ENCODE measurements around the gene INSRR. TPM values are rescaled to one million over a fixed set of nuclear protein-coding genes. Genes with fewer than 3 reads are reported as not detected.

INSRR gene
- total RNA-seq, 1 donor from 2014 or later = not detected

GRCh38 chr1:156815307-156815826 is 43.5 kb downstream of the INSRR start:
- no peaks in the 10 kb centered on the region for H3K9me3 Mint-ChIP-seq
- peaks cover 32% of the 10 kb centered on the region for H3K4me1 Mint-ChIP-seq
- ChIA-PET POLR2A (no interaction called here), CTCF (no interaction called here)
- DNase-seq (no peak), ATAC-seq (ENCODE audit: low read depth) (no peak)
- TF ChIP-seq CTCF (IDR thresholded peaks at IDR 0.05) = no peak
- no peak overlapping the region for H3K4me3 Mint-ChIP-seq
- no peak overlapping the region for H3K27ac Mint-ChIP-seq
- H3K36me3 Mint-ChIP-seq (ENCODE audit: low read depth) = no peaks in the 10 kb centered on the region
- H3K27me3 Mint-ChIP-seq = no peaks in the 10 kb centered on the region
- intact Hi-C loops (cut with micrococcal nuclease) = no loop called here

- no peaks in the 10 kb centered on the region for H3K27me3 Mint-ChIP-seq
- no peaks in the 10 kb centered on the region for H3K9me3 Mint-ChIP-seq
- ATAC-seq (ENCODE audit: low read depth) (no peak), DNase-seq (no peak)
- H3K27ac Mint-ChIP-seq = no peak overlapping the region
- POLR2A ChIA-PET = interaction anchor here (0.7 kb wide), 1 partner anchor 89 kb away, joined by 3 read pairs; no protein-coding TSS in a partner anchor
- no peaks in the 10 kb centered on the region for H3K36me3 Mint-ChIP-seq (ENCODE audit: low read depth)
- CTCF ChIA-PET = interaction anchor here (0.7 to 1.6 kb wide), 5 partner anchors 7 to 88 kb away, joined by 3 to 8 read pairs (median 6); partner anchors contain the start of gene NTRK1
- H3K4me3 Mint-ChIP-seq = peak overlapping the region; percentile 85
- intact Hi-C loops (cut with micrococcal nuclease) = loop anchor here (5.0 kb wide), 1 partner anchor 78 kb away; the partner anchor contains the start of gene PEAR1
- H3K4me1 Mint-ChIP-seq = peaks cover 32% of the 10 kb centered on the region
- no peak for TF ChIP-seq CTCF (IDR thresholded peaks at IDR 0.05)
Measured at GRCh38 chr1:156814571-156815260, 44.2 kb downstream of the INSRR start.

GRCh38 chr1:156813750-156814570 is 45.0 kb downstream of the INSRR start:
- Mint-ChIP-seq H3K36me3 (ENCODE audit: low read depth) (no peaks in the 10 kb centered on the region), H3K4me1 (peaks cover 32% of the 10 kb centered on the region), H3K27ac (no peak overlapping the region), H3K4me3 (peak overlapping the region; percentile 85), H3K9me3 (no peaks in the 10 kb centered on the region), H3K27me3 (no peaks in the 10 kb centered on the region)
- ATAC-seq (ENCODE audit: low read depth) (peak; percentile 74), DNase-seq (peak; percentile 57)
- POLR2A ChIA-PET = interaction anchor here (0.7 kb wide), 1 partner anchor 88 kb away, joined by 3 read pairs; no protein-coding TSS in a partner anchor
- no peak for TF ChIP-seq CTCF (IDR thresholded peaks at IDR 0.05)
- CTCF ChIA-PET = interaction anchor here (0.7 to 1.6 kb wide), 6 partner anchors 8 to 88 kb away, joined by 3 to 8 read pairs (median 5); partner anchors contain the start of gene NTRK1
- intact Hi-C loops (cut with micrococcal nuclease) = loop anchor here (1.0 to 5.0 kb wide), 2 partner anchors 46 to 78 kb away; partner anchors contain the start of genes NTRK1 and PEAR1

GRCh38 chr1:156813298-156813697 is 45.6 kb downstream of the INSRR start:
- no peak overlapping the region for H3K27ac Mint-ChIP-seq
- ATAC-seq (ENCODE audit: low read depth) = no peak
- CTCF ChIA-PET = interaction anchor here (1.5 to 1.6 kb wide), 3 partner anchors 11 to 87 kb away, joined by 6 to 8 read pairs (median 8); partner anchors contain the start of gene NTRK1
- TF ChIP-seq CTCF (IDR thresholded peaks at IDR 0.05) = no peak
- H3K4me1 Mint-ChIP-seq = peaks cover 32% of the 10 kb centered on the region
- intact Hi-C loops (cut with micrococcal nuclease) = loop anchor here (1.0 to 5.0 kb wide), 2 partner anchors 47 to 79 kb away; partner anchors contain the start of genes NTRK1 and PEAR1
- POLR2A ChIA-PET = no interaction called here
- peak overlapping the region; percentile 85 for H3K4me3 Mint-ChIP-seq
- H3K27me3 Mint-ChIP-seq = no peaks in the 10 kb centered on the region
- H3K36me3 Mint-ChIP-seq (ENCODE audit: low read depth) = no peaks in the 10 kb centered on the region
- DNase-seq = no peak
- no peaks in the 10 kb centered on the region for H3K9me3 Mint-ChIP-seq

All from activated B cell treated with CpG ODN at 0.5 μM for 24 hours (primary cell).